Measurements from ENCODE around the gene ZNRF2.
"Not testable (repeated sequence)": the region's sequence is repeated elsewhere in the genome, so short reads cannot be mapped to it uniquely, and the experiment has no call there.

GRCh38 chr7:30265189-30265588 lies 19.2 kb upstream of the ZNRF2 start:
- TF ChIP-seq, protein P1, sequence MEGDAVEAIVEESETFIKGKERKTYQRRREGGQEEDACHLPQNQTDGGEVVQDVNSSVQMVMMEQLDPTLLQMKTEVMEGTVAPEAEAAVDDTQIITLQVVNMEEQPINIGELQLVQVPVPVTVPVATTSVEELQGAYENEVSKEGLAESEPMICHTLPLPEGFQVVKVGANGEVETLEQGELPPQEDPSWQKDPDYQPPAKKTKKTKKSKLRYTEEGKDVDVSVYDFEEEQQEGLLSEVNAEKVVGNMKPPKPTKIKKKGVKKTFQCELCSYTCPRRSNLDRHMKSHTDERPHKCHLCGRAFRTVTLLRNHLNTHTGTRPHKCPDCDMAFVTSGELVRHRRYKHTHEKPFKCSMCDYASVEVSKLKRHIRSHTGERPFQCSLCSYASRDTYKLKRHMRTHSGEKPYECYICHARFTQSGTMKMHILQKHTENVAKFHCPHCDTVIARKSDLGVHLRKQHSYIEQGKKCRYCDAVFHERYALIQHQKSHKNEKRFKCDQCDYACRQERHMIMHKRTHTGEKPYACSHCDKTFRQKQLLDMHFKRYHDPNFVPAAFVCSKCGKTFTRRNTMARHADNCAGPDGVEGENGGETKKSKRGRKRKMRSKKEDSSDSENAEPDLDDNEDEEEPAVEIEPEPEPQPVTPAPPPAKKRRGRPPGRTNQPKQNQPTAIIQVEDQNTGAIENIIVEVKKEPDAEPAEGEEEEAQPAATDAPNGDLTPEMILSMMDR (IDR thresholded peaks at IDR 0.05), result not testable (repeated sequence)
- TF ChIP-seq EZH2, EZH2phosphoT487 (IDR thresholded peaks at IDR 0.05): not testable (repeated sequence)

Measured in neural progenitor cell (in vitro differentiated cells).